Fibroblast of the aortic adventitia (primary cell): ENCODE data around the gene USP17L30. TPM values are rescaled to one million over a fixed set of nuclear protein-coding genes. Genes with fewer than 3 reads are reported as not detected.

Experiments used
- DNase-seq: peaks from one replicate; pipeline ENCODE4 v3.0.0-alpha.2; 2010; ENCODE audit warnings: low read depth
- H3K4me3 ChIP-seq: 2 replicates; pipeline ENCODE4 v1.5.1; 2011; ENCODE audit warnings: low read depth, mild to moderate bottlenecking, control low read depth, low read length, moderate library complexity
- small RNA-seq: library from RNA; depleted of rRNA; stranded (forward); fragments of <200 nt; gene quantifications from one replicate; pipeline ENCODE3, GENCODE V24; 2012
- total RNA-seq: library from RNA; depleted of rRNA; stranded (reverse); fragments of >200 nt; gene quantifications from 2 replicates; pipeline ENCODE4 v1.2.3, GENCODE V29; 2012; ENCODE audit warnings: low replicate concordance
- TF ChIP-seq, protein P1 (sequence below): IDR thresholded peaks from 2 replicates; pipeline ENCODE4 v1.5.1; 2011; ENCODE audit warnings: mild to moderate bottlenecking, low read length, control low read depth, inconsistent platforms; ENCODE audit not compliant: insufficient read depth

Gene USP17L30
- total RNA-seq, 1 donor: not detected

DNA sequence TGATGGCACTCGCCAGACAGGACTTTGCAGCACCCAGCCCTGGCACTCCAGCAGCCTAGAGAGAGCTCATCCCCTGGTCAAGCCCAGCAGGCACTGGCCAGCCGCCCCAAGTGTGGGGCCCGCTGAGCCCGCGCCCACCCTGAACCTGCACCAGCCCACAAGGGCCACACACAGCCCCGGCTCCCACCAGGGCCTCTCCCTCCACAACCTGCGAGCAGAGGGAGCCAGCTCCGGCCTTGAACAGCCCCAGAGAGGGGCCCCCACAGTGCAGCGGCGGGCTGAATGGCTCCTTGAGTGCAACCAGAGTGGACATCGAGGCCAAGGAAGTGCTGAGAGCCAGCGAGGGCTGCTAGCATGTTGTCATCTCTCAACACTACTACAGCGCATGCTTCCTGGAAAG, 46.9 kb downstream of the USP17L30 start:
- TF ChIP-seq, protein P1, sequence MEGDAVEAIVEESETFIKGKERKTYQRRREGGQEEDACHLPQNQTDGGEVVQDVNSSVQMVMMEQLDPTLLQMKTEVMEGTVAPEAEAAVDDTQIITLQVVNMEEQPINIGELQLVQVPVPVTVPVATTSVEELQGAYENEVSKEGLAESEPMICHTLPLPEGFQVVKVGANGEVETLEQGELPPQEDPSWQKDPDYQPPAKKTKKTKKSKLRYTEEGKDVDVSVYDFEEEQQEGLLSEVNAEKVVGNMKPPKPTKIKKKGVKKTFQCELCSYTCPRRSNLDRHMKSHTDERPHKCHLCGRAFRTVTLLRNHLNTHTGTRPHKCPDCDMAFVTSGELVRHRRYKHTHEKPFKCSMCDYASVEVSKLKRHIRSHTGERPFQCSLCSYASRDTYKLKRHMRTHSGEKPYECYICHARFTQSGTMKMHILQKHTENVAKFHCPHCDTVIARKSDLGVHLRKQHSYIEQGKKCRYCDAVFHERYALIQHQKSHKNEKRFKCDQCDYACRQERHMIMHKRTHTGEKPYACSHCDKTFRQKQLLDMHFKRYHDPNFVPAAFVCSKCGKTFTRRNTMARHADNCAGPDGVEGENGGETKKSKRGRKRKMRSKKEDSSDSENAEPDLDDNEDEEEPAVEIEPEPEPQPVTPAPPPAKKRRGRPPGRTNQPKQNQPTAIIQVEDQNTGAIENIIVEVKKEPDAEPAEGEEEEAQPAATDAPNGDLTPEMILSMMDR: no peak
- H3K4me3 ChIP-seq: no peak overlapping the region
- no peak for DNase-seq

Small RNAs within 50 kb of the gene (small RNA-seq; reads per million reads assigned to genes)
- gene RNA5SP153: not detected

Other genes starting within 250 kb of the USP17L30 start
- gene FAM90A26, start 192.7 kb upstream of the USP17L30 start, total RNA-seq: not detected in 2 replicates
- not detected in 2 replicates for gene USP17L10, start 152.5 kb upstream of the USP17L30 start, total RNA-seq
- not detected in 2 replicates for gene USP17L11, start 147.7 kb upstream of the USP17L30 start, total RNA-seq
- not detected in 2 replicates for gene USP17L12, start 143.0 kb upstream of the USP17L30 start, total RNA-seq
- gene USP17L13, start 138.2 kb upstream of the USP17L30 start, total RNA-seq: not detected in 2 replicates
- gene USP17L15, start 128.7 kb upstream of the USP17L30 start, total RNA-seq: not detected in 2 replicates
- not detected in 2 replicates for gene USP17L17, start 119.2 kb upstream of the USP17L30 start, total RNA-seq
- not detected in 2 replicates for gene USP17L18, start 114.5 kb upstream of the USP17L30 start, total RNA-seq
- not detected in 2 replicates for gene USP17L19, start 109.8 kb upstream of the USP17L30 start, total RNA-seq
- gene USP17L20, start 105.0 kb upstream of the USP17L30 start, total RNA-seq: not detected in 2 replicates
- not detected in 2 replicates for gene USP17L21, start 100.3 kb upstream of the USP17L30 start, total RNA-seq
- gene USP17L22, start 95.5 kb upstream of the USP17L30 start, total RNA-seq: not detected in 2 replicates
- not detected in 2 replicates for gene USP17L24, start 38.0 kb upstream of the USP17L30 start, total RNA-seq
- gene USP17L25, start 33.2 kb upstream of the USP17L30 start, total RNA-seq: not detected in 2 replicates
- gene USP17L26, start 28.5 kb upstream of the USP17L30 start, total RNA-seq: not detected in 2 replicates
- not detected in 2 replicates for gene USP17L5, start 23.7 kb upstream of the USP17L30 start, total RNA-seq
- not detected in 2 replicates for gene USP17L27, start 19.0 kb upstream of the USP17L30 start, total RNA-seq
- not detected in 2 replicates for gene USP17L28, start 14.2 kb upstream of the USP17L30 start, total RNA-seq
- not detected in 2 replicates for gene USP17L29, start 9.5 kb upstream of the USP17L30 start, total RNA-seq
- gene DEFB131A, start 81.3 kb downstream of the USP17L30 start, total RNA-seq: not detected in 2 replicates